Fibroblast of villous mesenchyme (primary cell): ENCODE results near the gene BYSL. TPM values are rescaled to one million over a fixed set of nuclear protein-coding genes. Genes with fewer than 3 reads are reported as not detected.

Experiments used
- DNase-seq: peaks from one replicate; pipeline ENCODE4 v3.0.0-alpha.2; 2010; ENCODE audit warnings: low read depth
- H3K4me3 ChIP-seq: 2 replicates; pipeline ENCODE4 v1.5.1; 2011; ENCODE audit warnings: low read depth, mild to moderate bottlenecking, low read length
- total RNA-seq: library from RNA; depleted of rRNA; stranded (reverse); fragments of >200 nt; gene quantifications from 2 replicates; pipeline ENCODE4 v1.2.3, GENCODE V29; 2012
- TF ChIP-seq, protein P1 (sequence below): IDR thresholded peaks from 2 replicates; pipeline ENCODE4 v1.5.1; 2012; ENCODE audit warnings: low read depth, mild to moderate bottlenecking, low read length; ENCODE audit not compliant: insufficient read depth

BYSL gene
- total RNA-seq, 1 donor, result 20.7 TPM

DNA sequence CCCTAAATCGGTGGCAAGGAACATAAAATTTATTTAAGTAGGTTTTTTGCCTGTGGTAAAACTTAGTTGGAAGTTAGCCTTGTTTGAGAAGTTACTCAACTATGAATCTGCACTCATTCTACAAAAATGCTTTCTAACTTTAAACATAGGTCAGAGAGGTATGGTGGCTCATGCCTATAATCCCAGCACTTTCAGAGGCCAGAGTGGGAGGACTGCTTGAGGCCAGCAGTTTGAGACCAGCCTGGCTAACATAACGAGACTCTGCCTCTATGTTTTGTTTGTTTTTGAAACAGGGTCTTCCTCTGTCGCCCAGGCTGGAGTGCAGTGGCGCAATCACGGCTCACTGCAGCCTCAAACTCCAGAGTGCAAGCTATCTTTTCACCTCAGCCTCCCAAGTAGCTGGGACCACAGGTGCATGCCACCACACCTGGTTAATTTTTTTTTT is 42.3 kb upstream of the BYSL start:
- TF ChIP-seq, protein P1, sequence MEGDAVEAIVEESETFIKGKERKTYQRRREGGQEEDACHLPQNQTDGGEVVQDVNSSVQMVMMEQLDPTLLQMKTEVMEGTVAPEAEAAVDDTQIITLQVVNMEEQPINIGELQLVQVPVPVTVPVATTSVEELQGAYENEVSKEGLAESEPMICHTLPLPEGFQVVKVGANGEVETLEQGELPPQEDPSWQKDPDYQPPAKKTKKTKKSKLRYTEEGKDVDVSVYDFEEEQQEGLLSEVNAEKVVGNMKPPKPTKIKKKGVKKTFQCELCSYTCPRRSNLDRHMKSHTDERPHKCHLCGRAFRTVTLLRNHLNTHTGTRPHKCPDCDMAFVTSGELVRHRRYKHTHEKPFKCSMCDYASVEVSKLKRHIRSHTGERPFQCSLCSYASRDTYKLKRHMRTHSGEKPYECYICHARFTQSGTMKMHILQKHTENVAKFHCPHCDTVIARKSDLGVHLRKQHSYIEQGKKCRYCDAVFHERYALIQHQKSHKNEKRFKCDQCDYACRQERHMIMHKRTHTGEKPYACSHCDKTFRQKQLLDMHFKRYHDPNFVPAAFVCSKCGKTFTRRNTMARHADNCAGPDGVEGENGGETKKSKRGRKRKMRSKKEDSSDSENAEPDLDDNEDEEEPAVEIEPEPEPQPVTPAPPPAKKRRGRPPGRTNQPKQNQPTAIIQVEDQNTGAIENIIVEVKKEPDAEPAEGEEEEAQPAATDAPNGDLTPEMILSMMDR, result no peak
- H3K4me3 ChIP-seq, result no peak overlapping the region
- DNase-seq, result peak; percentile 76

DNA sequence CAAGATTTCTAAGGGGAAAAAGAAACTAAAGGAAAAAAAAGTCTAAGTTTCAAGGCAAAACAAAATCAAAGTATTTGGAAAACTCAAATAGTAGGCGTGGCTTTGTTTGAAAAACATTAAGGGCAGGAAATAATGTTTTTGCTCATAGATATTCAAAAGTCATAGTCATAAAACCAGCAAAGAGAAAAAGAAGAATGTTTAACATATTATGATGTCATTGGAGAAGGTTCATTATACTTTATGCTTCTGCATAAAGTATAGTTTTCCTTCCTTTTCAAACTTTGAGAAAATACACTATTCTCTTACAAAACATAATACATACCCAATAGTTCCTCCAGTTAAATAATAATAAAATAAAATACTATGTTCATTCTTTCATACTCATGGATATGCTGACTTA is 39.8 kb upstream of the BYSL start:
- TF ChIP-seq, protein P1, result no peak
- no peak overlapping the region for H3K4me3 ChIP-seq
- no peak for DNase-seq

DNA sequence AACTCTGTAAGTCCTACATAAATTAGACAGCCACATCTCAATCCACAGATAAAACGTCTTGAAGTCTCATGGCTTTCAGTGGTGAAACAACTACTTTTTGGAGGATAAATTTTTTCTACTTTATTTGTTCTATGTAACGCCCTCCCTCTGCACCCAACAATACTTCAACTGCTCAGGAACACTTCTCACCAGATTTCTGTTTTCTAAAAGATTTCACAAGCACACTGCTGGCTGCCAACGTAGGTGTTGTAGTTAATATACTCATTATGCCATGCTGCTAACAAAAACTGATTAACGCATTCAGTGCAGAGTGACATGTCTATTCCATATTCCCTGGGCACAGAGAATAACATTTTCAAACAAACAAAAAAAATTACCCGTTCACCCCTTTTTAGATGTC is 36.3 kb upstream of the BYSL start:
- TF ChIP-seq, protein P1, result no peak
- no peak for DNase-seq
- H3K4me3 ChIP-seq, result no peak overlapping the region

DNA sequence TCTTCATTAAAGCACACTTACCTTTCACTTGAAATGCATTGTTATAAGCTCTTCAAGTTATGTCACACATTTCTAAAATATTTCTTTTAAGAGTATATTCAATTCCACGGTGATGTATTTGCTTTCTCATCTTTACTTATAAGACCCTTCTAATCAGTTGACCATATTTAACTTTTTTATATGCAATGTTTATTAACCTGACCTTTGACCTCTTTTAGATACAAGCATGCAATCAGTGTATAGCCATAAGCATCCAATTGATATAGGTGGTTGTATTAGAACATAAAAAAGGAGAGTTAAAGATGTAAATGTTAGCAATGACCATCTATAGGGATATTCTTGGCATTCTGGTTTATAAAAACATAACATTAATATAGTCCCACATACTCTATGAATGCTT is 35.4 kb upstream of the BYSL start:
- TF ChIP-seq, protein P1, result no peak
- no peak for DNase-seq

DNA sequence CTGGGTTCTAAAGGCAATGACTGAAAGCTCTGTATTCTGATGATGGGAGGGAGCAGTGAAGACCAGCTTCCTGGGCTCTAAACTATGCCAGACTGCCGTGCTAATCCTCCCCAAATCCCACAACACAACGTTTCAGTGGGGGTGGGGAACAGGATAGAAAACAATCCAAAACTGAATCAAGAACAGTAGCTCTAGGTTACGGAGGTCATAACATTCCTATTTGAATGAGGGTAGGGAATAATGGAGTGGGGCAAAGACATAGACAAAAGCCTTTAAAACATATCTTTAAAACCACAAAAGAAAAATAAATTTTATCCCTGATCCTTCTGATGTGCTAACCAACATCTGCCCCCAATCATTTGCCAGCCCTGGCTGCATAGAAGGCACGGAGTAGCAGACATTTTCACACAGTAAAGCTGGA is 34.0 kb upstream of the BYSL start:
- no peak overlapping the region for H3K4me3 ChIP-seq
- peak; percentile 5 for DNase-seq
- TF ChIP-seq, protein P1, result no peak

More for the DNA sequence above, 35.4 kb upstream of the BYSL start:
- H3K4me3 ChIP-seq, result no peak overlapping the region

DNA sequence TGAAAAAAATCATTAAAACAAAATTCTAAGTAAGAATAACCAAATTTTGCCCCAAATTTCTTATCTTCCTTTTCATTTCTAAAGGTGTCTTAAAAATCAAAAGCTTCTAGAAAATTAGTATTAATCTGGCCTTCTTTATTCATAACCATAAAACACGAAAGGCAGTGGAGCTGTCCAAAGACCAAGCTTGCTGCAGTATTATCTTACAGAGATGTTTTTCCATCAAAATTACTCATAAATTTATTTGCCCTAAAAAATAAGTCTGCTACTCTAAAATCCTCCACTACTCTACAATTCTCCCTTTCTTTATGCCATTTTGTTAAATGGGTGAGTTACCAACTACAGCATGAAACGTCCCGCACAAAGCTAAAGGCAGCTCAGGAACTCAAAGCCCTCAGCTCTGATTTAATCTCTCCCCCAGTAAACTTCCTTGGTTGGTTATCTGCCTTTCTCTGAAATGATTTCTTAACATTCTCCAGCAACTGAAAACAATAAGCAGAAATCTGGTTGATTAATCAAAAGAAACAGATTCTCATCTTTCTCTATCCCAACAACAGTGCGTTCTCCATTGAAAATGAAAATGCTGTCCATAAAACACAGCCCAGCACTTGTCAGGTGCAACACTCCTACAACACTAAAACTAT is 28.3 kb upstream of the BYSL start:
- no peak for DNase-seq
- H3K4me3 ChIP-seq, result no peak overlapping the region
- TF ChIP-seq, protein P1, result no peak
